IMR-90 (cell line): Measurements from ENCODE around the gene KRTAP10-6.

Experiments used
- CTCF ChIP-seq: conservative IDR thresholded peaks from 2 replicates; pipeline ENCODE4 v1.5.1; 2012; ENCODE audit warnings: mild to moderate bottlenecking, low read depth, low read length, improper control_type of control experiment
- POLR2A ChIP-seq: IDR thresholded peaks from 2 replicates; pipeline ENCODE4 v1.6.1; 2012; ENCODE audit warnings: mild to moderate bottlenecking, low read depth, low read length
- RAD21 ChIP-seq: IDR thresholded peaks from 2 replicates; pipeline ENCODE4 v1.6.1; 2012; ENCODE audit warnings: low read length, improper control_type of control experiment
- SMC3 ChIP-seq: fragments of 150-350 bp; IDR thresholded peaks from 2 replicates; pipeline ENCODE4 v1.6.1; 2016; ENCODE audit warnings: low read depth, mild to moderate bottlenecking, antibody characterized with exemption, low read length, moderate library complexity

- TF ChIP-seq POLR2A (no peak), CTCF (no peak), RAD21 (no peak), SMC3 (no peak)
Observed at GRCh38 chr21:44544566-44544965, 47.7 kb downstream of the KRTAP10-6 start.
